Superior temporal gyrus (tissue), 1 donor: ENCODE measurements around the gene HIPK2.

Experiments
- DNase-seq: peaks from one replicate; pipeline ENCODE4 v3.0.0-alpha.2; 2016; ENCODE audit errors: extremely low spot score

Gene HIPK2

DNA sequence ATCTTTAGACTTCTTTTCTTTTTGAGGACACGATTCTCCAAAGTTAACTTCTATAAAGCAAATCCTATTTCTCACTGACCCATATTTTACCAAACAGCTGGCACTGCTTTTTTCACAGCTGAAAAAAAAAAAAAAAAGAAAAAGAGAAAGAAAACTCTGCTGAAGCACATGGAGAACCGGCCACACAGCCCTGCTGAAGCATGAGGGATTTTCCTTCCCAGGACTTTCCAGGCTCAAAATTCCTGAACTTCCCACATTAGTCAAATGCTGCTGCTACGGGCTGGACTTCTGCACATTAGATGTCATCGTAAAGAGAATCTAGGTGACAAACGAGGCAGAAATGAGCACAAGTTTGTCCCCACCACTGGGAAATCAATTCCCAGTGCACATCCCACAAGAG, 25.2 kb downstream of the HIPK2 start:
- DNase-seq, result no peak

DNA sequence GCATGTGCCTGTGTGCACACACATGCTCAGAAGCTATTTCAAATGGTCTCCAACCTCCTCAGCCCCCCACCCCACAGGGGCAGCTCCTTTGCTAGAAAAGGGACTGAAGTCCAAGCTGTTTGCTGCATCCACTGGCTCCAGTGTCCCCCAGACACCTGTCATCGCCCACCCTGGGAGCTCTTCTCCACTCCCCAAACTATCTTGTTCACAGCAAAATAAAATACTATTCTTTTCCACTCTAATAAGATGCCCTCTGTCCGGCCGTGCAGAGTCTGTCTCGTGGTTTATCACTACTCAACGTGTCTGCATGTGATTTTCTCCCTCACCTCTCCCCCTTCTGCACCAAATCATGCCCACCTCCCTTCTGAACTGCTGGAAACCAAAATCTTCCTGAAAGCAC, 25.6 kb downstream of the HIPK2 start:
- no peak for DNase-seq

DNA sequence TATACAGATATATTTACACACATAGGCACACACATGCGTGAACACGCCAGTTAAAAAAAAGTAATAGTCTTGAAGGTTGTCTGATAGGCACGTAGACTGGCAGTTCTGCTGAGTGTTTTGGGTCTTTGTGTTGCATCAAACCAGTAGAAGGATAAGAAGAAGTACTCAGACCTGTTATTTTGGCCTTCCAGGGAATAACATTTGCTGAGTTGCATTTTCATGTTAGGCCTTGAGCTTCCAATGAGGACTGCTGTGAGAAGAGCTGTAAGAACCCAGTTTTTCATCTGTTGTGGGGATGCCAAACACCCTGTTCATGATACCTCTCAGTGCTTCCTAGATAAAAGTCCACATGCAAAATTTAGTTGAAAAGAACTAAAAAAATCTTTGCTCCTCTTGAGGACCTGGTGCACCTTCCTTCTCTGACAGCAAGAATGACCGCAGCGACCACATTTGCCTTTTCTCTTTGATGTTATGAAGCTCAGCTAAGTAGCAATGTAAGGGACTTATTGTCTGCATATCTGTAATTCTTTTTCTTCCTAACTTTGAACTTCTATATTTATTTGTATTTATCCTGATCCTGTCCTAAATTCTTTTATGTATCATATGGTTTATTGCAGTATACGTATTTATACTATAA, 27.2 kb downstream of the HIPK2 start:
- no peak for DNase-seq

DNA sequence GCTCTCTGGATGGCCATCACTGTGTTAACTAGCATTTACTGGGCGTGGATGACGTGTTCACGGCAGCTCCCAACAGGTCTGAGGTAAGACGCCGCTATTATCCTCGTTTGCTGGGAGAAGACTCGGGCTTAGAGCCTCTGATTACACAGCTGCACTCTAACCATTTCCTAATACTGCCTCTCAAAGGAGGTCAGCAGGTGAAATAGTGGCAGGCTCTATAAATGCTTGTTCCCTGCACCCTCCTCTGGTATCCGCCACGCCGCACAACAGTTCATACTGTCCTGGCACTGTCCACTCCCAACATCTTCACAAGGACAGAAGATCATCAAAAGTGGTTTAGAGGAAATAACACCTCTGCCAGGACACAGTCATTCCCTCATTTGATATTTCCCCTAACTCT, 28.3 kb downstream of the HIPK2 start:
- DNase-seq, result no peak

DNA sequence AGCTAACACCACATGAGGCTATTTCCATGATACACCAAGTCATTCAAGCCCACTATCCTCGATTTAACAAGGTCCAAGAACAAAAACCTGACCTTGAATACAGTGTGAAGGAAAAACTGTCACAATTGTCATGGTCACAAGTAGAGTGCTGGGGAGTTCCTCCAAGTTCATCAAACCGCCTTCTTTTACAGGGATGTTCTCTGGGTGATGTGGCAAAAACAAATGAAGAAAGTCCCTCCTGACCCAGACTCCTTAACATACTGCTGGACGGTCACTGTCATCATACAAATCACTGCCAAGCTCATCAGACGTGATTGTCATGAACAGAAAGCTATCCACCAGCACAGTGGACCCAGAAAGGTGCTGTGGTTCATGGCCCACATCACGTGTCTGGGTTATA, 28.9 kb downstream of the HIPK2 start:
- no peak for DNase-seq

DNA sequence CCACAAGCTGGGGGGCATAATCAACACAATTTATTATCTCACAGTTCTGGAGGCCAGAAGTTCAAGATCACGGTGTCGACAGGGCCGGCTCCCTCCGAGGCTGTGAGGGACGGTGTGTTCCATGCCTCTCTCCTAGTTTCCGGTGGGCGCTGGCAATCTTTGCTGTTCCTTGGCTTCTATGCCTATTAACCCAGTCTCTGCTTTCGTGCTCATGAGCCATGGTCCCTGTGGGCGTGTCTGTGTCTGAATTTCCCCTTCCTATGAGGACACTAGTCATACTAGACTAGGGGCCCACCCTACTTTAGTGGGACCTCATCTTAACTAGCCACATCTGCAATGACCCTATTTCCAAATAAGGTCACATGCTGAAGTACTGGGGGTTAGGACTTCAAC, 29.4 kb downstream of the HIPK2 start:
- no peak for DNase-seq

DNA sequence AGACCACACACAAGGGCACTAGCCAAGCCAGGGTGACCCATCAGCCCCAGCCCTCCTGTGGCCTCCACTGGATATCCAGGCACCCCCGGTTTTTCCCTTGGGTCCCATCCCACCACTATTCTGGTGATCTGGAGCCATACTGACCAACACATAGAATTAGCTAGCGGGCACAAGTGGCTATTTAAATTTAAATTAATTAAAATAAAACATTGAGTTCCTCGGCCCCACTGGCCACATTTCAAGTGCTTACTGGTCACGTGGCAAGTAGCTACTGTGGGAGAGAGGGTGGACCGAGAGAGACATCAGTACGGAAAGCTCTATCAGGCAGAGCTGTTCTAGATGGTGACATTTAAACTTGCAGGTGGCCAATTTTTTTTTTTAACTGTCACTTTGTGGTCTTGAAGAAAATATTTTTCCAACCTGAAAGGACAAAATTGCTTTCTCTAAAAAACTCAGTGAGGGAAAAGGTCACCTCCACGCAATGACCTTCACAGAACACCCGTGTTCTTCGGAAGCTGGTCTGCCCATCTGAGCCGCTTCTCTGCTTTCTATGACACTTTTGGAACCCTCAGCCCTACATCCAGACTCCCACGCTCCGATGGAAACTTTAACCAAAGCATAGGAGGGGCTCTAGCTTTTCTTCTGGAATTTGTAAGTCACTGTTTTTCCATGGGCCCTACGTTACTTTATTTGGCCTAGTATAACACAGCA, 30.0 kb downstream of the HIPK2 start:
- no peak for DNase-seq

DNA sequence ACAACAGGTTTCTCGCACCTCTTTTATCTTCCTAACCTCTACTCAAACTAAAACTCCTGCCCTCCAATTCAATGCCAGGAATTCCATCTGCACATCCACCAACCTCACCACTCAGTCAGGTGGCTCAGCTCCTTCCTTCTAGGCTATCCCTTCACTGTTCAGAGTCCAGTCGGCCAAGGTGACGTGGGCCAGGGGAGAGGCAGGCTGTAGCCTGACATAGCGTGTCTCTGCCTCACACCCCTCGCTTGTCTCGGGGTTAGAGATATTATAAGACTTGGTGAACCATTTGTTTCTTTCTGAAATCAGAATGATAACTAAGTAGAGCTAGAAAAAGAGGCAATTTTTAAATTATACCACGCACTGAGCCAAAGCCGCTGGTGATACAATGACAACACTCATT, 31.1 kb downstream of the HIPK2 start:
- no peak for DNase-seq

DNA sequence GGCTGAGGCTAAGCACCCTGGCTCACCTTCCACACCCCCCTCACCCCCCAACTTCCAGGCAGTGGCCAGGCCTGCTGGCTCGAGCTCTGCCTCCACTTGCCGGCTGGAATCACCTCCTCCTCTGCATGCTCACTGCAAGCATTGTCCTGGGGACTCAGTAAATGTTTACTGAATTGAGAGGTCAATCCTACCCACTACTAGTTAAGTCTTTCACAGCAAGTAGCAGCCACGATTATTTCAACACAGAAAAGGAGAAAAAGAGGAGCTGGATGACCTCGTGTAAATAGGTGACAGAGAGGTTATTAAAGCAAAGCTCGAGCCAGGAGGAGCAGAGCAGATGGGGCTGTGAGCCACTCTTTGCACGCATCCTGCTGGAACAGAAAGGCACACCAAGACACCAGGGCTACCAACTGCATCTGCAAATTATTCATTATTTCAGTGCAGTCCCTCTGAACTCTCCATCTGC, 32.1 kb downstream of the HIPK2 start:
- no peak for DNase-seq

DNA sequence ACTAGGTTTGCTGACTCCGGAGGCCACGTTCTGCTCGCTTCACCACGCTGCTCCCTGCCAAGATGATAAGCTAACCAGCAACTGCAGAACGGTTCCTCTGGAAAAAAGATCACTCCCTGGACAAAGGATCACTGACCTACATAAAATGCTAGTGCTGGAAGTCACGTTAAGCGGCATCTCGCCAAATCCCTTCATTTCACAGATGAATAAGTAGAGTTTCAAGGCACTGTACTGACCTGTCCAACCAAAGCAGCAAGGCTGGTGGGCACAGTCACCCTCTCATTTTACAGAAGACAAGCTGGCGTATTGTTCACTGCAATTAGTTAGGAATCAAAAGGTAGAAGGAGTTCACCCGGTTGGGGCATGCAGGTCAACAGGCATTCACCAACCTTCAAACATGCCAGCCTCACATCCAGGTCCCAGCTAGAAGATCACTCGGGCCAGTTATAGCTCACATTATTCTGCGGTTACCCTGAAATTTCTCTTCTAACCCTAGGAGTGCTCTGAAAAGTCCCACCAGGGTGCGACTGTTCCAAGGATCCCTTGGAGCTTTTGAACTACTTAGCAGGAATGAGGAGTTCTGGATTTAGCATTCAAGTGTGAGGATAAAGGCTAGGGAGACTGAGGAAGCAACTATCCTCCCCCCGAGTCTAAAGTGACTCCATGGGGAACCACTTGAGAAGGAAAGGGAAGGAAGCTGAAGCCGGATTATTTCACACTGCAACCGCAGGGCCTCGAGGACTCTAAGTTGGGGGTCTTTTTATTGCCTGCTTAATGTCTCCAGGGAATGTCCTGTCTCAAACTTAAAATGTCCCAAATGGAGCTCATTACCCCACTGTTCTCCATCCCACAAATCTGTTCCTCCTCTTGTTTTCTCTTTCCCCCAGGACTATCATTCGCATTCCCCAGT, 32.8 kb downstream of the HIPK2 start:
- no peak for DNase-seq

DNA sequence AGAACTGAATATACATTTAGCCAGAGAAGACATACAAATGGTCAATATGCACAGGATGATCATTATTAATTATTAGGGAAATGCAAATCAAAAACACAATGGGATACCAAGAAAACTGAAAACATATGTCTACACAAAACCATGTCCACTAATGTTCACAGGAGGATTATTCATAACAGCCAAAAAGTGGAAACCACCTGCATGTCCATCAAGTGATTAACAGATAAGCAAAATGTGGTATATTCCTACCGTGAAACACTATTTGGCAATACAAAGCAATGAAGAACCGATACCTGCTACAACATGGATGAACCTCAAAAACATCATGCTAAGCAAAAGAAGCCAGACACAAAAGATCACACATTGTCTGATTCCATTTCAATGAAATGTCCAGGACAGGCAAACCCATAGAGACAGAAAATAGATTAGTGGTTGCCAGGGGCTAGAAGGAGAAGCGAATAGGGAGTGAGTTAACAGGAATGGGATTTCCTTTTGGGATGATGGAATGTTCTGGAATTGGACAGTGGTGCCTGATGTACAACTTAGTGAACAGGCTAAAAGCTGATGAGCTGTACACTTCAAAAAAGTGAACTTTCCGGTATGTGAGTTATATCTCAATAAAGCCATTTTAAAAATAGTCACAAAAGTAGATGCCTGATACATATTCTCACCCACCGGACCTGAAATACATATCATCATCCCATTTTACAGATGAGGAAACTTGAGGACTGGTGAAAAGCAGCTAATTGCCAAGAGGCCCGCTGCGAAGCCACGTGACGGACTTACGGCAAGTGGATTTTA, 33.6 kb downstream of the HIPK2 start:
- no peak for DNase-seq

DNA sequence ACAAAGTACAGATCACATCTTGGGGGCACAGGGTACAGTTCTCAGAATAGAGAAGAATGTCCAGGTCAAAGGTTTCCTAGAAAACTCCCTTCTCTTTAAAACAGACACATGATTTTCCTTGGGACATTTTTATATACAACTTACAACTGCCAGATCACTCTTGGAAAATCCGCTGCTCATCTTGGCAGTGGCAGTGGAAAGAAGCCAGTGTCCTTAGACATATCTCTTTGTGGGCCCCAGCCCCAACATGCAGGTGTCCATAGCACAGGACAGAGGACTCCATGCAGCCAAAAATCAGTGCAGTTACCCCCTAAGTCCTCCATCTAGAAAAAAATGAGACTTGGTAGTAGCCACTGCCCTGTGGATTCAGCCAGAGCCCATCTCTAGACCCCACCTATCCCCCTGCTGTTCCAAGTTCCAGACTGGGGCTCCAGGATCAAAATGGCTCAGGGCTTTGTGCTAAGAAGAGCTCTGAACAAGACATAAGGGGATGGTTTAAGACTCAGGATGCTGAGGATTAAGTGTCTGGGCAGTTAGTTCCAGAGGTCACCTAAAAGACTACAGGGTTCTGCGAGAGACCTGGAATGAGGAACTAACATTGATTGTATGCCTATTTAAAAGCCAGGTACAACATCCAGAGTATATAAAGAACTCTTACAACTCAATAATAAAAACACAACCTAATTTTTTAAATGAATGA, 34.4 kb downstream of the HIPK2 start:
- DNase-seq, result no peak

DNA sequence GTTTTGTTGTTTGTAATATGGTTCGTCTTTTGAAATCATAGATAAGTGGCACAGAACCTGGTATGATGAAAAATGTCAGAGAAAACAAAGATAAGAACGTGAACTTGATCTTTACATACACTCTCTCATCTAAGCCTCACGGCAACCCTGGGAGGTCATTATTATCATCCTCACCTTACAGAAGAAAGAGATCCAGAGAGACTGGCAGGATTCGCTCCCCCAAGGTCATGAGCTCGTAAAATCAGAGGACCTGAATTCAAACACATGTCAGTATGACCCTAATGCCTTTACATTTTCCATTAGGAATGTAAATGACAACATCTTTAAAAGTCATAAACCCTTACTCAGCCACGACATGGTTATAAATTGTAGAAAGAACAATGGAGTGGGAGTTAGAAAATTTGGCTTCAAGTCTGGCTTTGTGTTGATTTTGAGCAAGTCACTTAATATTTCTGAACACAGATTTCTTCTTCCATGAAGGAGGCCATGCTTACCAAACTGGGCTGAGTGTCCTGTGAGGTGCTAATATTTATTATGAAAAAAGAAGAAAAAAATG, 35.9 kb downstream of the HIPK2 start:
- DNase-seq, result no peak

DNA sequence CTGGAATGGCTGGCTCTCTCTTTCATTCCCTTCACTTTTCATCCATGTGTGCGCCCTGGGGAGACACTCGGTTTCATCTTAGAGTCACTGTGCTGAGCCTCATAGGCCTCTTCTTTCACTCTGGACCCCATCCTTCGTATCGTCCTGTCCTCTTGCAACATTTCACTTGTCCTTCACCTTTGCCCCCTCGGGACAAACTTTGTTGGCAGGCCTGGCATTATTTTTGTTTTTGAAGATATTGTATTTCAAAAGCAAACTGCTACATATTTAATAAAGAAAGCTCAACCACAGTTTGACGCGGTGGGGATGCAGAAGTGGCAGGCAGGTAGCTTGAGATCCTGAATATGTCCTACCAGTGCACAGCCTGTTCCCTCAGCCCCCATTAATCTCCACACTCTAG, 36.6 kb downstream of the HIPK2 start:
- no peak for DNase-seq

DNA sequence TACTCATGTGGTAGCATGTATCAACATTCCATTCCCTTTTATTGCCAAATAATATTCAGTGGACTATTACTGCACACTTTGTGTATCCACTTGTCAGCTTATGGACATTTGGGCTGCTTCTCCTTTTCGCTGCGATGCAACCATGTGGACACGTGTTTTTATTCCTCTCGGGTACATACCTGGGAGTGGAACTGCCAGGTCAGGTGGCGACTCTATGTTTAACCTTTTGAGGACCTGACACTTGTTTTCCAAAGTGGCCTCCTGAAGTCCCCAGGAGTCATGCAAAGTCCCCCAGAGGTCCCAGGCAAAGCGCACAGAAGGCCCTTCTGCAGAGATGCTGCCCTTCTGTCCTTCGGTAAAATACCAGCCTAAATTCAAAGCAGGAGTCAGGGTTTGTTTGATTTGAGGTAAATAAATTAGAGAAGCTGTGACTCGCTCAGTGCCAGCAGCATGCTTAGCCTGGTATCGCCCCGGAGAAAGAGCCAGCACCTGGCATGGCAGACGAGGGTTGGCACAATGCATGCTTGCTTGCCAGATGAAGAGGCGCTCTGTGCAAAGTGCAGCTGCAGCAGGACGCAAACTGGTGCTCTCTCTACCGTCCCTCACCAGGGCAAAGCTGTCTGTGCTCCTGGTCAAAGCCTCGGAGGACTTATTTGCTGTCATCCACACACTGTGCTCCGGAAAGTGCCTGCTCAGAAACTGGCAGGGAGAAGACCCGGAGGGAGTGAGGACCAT, 37.8 kb downstream of the HIPK2 start:
- DNase-seq, result peak; percentile 87

DNA sequence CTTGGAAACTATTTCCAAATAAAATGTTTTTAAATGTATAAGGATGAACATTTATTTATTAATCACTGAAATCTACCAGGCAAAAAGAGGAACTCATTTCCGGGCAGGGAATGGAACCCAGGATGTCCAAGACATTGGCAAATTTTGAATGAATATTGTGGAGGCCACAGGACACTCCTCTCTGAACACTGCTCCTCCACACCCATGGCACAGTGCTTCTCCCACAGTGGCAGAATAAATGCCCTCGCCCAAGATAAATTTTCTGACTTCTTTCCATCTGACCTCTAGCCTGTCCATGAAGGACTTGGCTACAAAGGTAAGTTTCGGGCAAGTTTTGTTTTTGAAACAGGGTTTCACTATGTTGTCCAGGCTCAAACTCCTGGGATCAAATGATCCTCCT, 39.0 kb downstream of the HIPK2 start:
- DNase-seq, result no peak

DNA sequence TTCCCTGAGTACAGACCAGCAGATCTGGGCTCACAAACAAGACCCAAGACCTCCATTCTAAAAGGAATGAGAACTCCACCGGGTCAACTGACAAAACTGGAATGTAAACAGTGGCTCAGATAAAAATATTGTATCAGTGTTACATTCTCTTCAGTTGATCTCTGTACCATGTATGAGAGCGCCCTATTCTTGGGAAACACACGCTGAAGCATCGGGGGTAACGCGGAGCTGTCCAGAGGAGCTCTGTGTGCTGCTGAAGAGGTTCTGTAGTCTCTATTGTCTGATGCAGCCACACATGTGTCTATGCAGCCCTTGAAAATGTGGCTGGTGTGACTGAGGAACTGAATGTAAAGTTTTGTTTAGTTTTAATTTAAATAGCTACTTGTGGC, 39.7 kb downstream of the HIPK2 start:
- peak; percentile 84 for DNase-seq

DNA sequence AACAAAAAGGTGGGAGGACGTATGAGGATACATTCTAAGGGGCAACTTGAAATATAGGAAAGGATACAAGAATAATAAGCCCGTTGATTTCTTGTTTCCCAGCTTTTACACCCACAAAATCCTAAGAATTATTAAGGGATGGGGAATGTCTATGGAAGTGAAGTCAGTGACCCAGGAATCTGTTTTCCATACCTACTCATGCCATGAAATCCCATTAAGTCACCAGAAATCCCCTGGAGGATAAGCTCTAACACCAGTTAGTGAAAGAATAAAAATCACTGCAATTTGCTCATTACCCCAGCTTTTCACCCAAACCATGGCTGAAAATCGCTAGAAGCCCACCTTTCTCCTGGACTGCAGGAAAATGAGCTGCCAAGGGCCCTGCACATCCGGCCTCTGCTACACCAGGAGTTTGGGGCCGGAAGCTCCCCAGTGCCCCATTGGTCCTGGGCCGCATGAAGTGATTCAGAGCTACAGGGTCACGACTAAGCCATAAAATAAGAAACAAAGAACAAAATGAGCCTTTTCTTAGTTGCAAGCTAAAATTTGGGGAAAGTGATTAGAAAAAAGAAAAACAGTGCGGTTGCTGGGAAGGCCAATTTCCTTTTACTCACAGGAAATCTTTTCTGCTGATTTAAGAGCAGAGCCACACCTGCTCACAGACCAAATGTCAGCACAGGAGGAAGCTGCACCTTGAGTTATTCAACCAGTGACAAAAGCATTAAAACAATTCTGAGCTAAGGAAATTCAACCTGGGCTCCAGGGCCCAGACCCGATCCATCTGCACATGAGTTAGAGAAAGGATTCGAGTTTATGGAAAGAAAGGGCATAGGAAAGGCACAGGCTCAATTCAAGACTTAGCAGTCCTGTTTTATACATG, 40.3 kb downstream of the HIPK2 start:
- no peak for DNase-seq

DNA sequence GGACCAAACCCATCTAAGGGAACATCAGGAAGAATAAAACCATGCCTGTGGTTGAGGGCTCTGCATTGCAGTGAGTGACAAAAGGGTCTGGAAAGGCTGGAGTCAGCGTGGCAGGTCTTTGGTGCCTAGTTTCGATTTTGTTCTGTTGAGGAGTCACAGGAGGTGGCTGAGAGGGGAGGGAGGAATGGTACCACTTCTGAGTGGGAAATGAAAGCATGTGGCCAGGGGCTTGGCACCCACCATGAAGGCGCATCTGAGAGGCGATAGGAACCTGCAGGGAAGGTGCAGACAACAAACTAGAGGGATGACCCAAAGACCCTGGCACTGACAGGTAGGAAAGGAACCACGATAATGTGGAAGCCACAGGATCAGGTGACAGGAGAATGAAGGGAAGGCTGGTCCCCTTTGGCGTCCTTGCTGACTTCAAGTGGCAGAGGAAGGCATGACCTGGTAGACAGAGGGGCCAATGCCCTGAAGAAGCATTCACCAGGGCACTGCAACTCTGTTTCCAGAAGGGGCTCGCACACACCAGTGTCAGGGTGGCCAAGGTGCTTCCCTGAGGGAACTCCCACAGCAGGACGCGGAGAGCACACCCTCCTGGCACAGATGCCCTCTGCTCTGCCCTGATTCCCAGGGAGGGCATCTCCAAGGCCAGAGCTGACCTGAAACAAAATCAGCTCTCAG, 41.7 kb downstream of the HIPK2 start:
- DNase-seq, result no peak
